Natural killer cell (primary cell): ENCODE results near the gene LCN6. TPM values are rescaled to one million over a fixed set of nuclear protein-coding genes. Genes with fewer than 3 reads are reported as not detected.

Experiments used
- ATAC-seq, 3 donors: fragments of 150-1000 bp in 2 of 3; fragments of 200-7000 bp in 1 of 3; cut with Tn5 transposase; 1 replicate in 1 of 3; 2 replicates in 2 of 3; pipeline ENCODE4 v1.10.0; 2021; ENCODE audit warnings: mild to moderate bottlenecking in 2 of 3, moderate library complexity in 2 of 3
- DNase-seq, 2 donors: peaks; one replicate each; pipeline versions ENCODE4 v3.0.0 to v3.0.0-alpha.2; 2013 to 2021; ENCODE audit warnings: mixed read lengths in 1 of 2
- H3K27ac ChIP-seq: one replicate; pipeline ENCODE4 v1.5.1; 2013; ENCODE audit warnings: mild to moderate bottlenecking, low read length
- H3K27me3 ChIP-seq: one replicate; pipeline ENCODE4 v1.6.1; 2013; ENCODE audit warnings: low read length; ENCODE audit not compliant: control insufficient read depth, insufficient read depth
- H3K36me3 ChIP-seq: one replicate; pipeline ENCODE4 v1.6.1; 2013; ENCODE audit warnings: low read length; ENCODE audit not compliant: control insufficient read depth, insufficient read depth
- H3K4me1 ChIP-seq: one replicate; pipeline ENCODE4 v1.6.1; 2013; ENCODE audit warnings: low read length; ENCODE audit not compliant: control insufficient read depth, insufficient read depth
- H3K4me3 ChIP-seq: one replicate; pipeline ENCODE4 v1.5.1; 2013; ENCODE audit warnings: low read length
- H3K9me3 ChIP-seq: one replicate; pipeline ENCODE4 v1.6.1; 2013; ENCODE audit warnings: low read length; ENCODE audit not compliant: control insufficient read depth, insufficient read depth
- H3K27ac Mint-ChIP-seq, 2 donors: one replicate each; pipeline ENCODE4 v1.8.0; 2022; ENCODE audit warnings: mild to moderate bottlenecking in 2 of 2, mixed read lengths in 2 of 2, moderate library complexity in 1 of 2
- H3K27me3 Mint-ChIP-seq, 2 donors: one replicate each; pipeline ENCODE4 v1.8.0; 2022; ENCODE audit warnings: low read depth in 2 of 2, mixed read lengths in 2 of 2
- H3K36me3 Mint-ChIP-seq: one replicate; pipeline ENCODE4 v1.8.0; 2022; ENCODE audit warnings: mixed read lengths
- H3K4me1 Mint-ChIP-seq, 2 donors: one replicate each; pipeline ENCODE4 v1.8.0; 2022; ENCODE audit warnings: mixed read lengths in 2 of 2
- H3K4me3 Mint-ChIP-seq: one replicate; pipeline ENCODE4 v1.8.0; 2022; ENCODE audit warnings: mild to moderate bottlenecking, moderate library complexity, mixed read lengths
- H3K9me3 Mint-ChIP-seq, 2 donors: one replicate each; pipeline ENCODE4 v1.8.0; 2022; ENCODE audit warnings: mixed read lengths in 2 of 2
- WGBS: methylation state at CpG from one replicate; pipeline ENCODE4 v1.1.7; 2013; ENCODE audit warnings: missing lambda C conversion rate; ENCODE audit not compliant: insufficient coverage; 5-methylcytosine and 5-hydroxymethylcytosine counted together
- intact Hi-C: fragments of 100-400 bp; cut with micrococcal nuclease; formaldehyde crosslinking; loops from one replicate; pipeline ENCODE4 v1.14.2; 2022
- total RNA-seq, 4 donors: library from RNA; stranded (reverse); fragments of 120-200 nt in 1 of 4; gene quantifications; one replicate each; pipeline versions ENCODE4 v1.2.3 to v1.2.4, GENCODE V29; 2013 to 2022
- TF ChIP-seq, protein P1 (sequence below): fragments of 200-600 bp; IDR thresholded peaks from one replicate; pipeline ENCODE4 v1.8.0; 2022; ENCODE audit warnings: antibody characterized with exemption

Gene LCN6
- total RNA-seq, 3 donors from 2014 or later (not counting 1 experiment from before 2014, with no cell fraction given): not detected

DNA sequence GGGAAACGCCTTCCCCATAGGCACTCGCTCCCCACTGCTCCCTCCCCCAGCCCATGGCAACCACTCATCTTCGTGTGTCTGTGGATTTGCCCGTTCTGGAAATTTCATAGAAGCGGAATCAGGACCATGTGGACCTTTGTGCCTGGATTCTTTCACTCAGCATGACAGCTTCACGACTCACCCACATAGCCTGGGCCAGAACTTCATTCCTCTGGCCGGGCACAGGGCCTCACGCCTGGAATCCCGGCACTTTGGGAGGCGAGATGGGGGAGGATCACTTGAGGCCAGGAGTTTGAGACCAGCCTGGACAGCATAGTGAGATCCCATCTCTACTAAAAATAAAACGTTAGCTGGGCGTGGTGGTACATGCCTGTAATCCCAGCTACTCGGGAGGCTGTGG is 48.0 kb downstream of the LCN6 start:
- peaks cover 35% of the 10 kb centered on the region for H3K4me1 ChIP-seq
- H3K4me3 Mint-ChIP-seq: no peak overlapping the region
- no peak overlapping the region for H3K27ac ChIP-seq
- no peaks in the 10 kb centered on the region for H3K36me3 ChIP-seq
- ATAC-seq (no peak), DNase-seq (no peak)
- intact Hi-C loops: loop anchor here (2.0 kb wide), 1 partner anchor 26 kb away; no protein-coding TSS in a partner anchor
- H3K9me3 ChIP-seq: no peaks in the 10 kb centered on the region
- H3K27me3 Mint-ChIP-seq: peaks cover 15% of the 10 kb centered on the region in 2 donors
- 87% methylated on average over 13 of the region's 13 CpGs for WGBS
- H3K36me3 Mint-ChIP-seq: no peaks in the 10 kb centered on the region
- H3K27me3 ChIP-seq: peaks cover 7% of the 10 kb centered on the region
- H3K4me3 ChIP-seq: no peak overlapping the region
- TF ChIP-seq, protein P1, sequence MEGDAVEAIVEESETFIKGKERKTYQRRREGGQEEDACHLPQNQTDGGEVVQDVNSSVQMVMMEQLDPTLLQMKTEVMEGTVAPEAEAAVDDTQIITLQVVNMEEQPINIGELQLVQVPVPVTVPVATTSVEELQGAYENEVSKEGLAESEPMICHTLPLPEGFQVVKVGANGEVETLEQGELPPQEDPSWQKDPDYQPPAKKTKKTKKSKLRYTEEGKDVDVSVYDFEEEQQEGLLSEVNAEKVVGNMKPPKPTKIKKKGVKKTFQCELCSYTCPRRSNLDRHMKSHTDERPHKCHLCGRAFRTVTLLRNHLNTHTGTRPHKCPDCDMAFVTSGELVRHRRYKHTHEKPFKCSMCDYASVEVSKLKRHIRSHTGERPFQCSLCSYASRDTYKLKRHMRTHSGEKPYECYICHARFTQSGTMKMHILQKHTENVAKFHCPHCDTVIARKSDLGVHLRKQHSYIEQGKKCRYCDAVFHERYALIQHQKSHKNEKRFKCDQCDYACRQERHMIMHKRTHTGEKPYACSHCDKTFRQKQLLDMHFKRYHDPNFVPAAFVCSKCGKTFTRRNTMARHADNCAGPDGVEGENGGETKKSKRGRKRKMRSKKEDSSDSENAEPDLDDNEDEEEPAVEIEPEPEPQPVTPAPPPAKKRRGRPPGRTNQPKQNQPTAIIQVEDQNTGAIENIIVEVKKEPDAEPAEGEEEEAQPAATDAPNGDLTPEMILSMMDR: no peak
- peaks cover 8 to 12% of the 10 kb centered on the region in 2 donors for H3K4me1 Mint-ChIP-seq
- no peaks in the 10 kb centered on the region for H3K9me3 Mint-ChIP-seq
- H3K27ac Mint-ChIP-seq: peak overlapping the region in 1 of 2 donors; percentile 89

DNA sequence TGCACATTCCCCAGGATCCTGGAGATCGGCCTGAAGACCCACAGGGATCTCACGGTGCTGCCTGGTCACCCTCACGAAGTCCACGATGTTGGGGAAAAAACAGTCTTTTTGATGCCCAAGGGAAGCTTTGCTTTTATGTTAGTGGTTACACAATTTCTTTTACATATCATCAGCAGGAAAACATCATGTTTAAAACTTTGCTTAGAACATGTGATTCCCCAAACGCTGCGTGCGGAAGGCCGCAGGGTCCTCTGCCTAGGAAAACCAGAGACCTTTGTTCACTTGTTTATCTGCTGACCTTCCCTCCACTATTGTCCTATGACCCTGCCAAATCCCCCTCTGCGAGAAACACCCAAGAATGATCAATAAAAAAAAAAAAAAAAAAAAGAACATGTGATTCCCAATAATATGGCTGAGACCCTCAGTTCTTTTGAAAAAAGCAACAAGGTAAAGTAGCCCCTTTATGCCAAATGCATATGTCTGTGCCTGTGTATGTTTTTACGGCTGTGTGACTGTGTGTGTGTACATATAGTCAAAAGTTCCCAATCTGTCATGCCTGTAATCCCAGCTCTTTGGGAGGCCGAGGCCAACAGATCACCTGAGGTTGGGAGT is 49.6 kb downstream of the LCN6 start:
- no peaks in the 10 kb centered on the region for H3K36me3 ChIP-seq
- 95% methylated on average over 10 of the region's 11 CpGs for WGBS
- H3K9me3 ChIP-seq: no peaks in the 10 kb centered on the region
- intact Hi-C loops: no loop called here
- H3K4me3 Mint-ChIP-seq: no peak overlapping the region
- H3K4me1 ChIP-seq: peaks cover 35% of the 10 kb centered on the region
- no peak overlapping the region for H3K4me3 ChIP-seq
- DNase-seq (no peak), ATAC-seq (no peak)
- H3K36me3 Mint-ChIP-seq: no peaks in the 10 kb centered on the region
- peaks cover 7% of the 10 kb centered on the region for H3K27me3 ChIP-seq
- peaks cover 8 to 12% of the 10 kb centered on the region in 2 donors for H3K4me1 Mint-ChIP-seq
- no peaks in the 10 kb centered on the region for H3K9me3 Mint-ChIP-seq
- H3K27ac Mint-ChIP-seq: no peak overlapping the region
- TF ChIP-seq, protein P1: no peak
- peaks cover 12 to 15% of the 10 kb centered on the region in 2 donors for H3K27me3 Mint-ChIP-seq
- no peak overlapping the region for H3K27ac ChIP-seq

DNA sequence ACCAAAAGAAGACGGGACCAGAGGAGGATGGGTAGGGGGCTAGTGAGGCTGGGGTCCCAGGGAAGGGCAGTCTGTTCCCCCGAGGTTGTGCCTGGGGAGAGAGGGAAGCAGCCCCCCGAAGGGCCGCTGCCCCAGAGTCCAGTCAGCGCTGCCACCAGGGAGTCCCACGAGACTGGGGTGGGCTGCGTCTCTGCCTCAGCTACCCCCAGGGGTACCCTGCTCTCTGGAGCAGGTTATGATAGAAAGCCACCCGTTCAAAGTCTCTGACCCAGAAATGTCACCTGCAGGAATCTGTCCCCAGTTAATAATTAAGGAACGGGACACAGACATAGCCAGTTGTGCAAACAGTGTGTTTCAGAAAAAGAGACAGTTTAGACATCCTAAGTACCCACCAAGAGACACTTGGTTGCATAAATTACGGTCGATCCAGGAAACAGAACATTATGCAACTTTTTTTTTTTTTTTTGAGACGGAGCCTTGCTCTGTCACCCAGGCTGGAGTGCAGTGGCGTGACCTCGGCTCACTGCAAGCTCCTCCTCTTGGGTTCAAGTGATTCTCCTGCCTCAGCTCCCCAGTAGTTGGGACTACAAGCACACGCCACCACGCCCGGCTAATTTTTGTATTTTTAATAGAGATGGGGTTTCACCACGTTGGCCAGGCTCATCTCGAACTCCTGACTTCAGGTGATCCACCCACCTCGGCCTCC is 50.4 kb downstream of the LCN6 start:
- Histone ChIP-seq H3K36me3 (no peaks in the 10 kb centered on the region), H3K4me1 (peaks cover 29% of the 10 kb centered on the region), H3K4me3 (no peak overlapping the region), H3K27ac (no peak overlapping the region), H3K27me3 (peaks cover 7% of the 10 kb centered on the region), H3K9me3 (no peaks in the 10 kb centered on the region)
- TF ChIP-seq, protein P1: no peak
- H3K27me3 Mint-ChIP-seq: peaks cover 12 to 15% of the 10 kb centered on the region in 2 donors
- no peaks in the 10 kb centered on the region for H3K36me3 Mint-ChIP-seq
- peaks cover 8 to 12% of the 10 kb centered on the region in 2 donors for H3K4me1 Mint-ChIP-seq
- no peak overlapping the region for H3K4me3 Mint-ChIP-seq
- H3K27ac Mint-ChIP-seq: peak overlapping the region in 1 of 2 donors; percentile 53
- DNase-seq: no peak
- 59% methylated on average over 20 of the region's 20 CpGs for WGBS
- intact Hi-C loops: no loop called here
- no peak for ATAC-seq
- H3K9me3 Mint-ChIP-seq: no peaks in the 10 kb centered on the region
